Stimulated activated CD8-positive, alpha-beta memory T cell treated with anti-CD3 and anti-CD28 coated beads, Interleukin-2, amount 100 ng/mL, for 1 hour (primary cell): ENCODE data around the gene LHX6.

ENCODE experiments used
- DNase-seq, 2 donors: peaks; one replicate each; pipeline ENCODE4 v3.0.0-alpha.2; 2020; ENCODE audit warnings: low read depth in 2 of 2

LHX6 gene

GRCh38 chr9:122228568-122229484 lies at the start of gene LHX6:
Gene LHX6 (minus strand): TSS chr9:122228957. CDS start chr9:122228740, 217 bp downstream.
- no peak for DNase-seq

GRCh38 chr9:122277285-122277897 lies 48.6 kb upstream of the LHX6 start:
- no peak for DNase-seq

GRCh38 chr9:122276096-122276495 lies 47.3 kb upstream of the LHX6 start:
- no peak for DNase-seq

- no peak for DNase-seq
Measured at GRCh38 chr9:122274055-122274454, 45.3 kb upstream of the LHX6 start.

GRCh38 chr9:122268041-122268814 lies 39.5 kb upstream of the LHX6 start:
- no peak for DNase-seq

- no peak for DNase-seq
Measured at GRCh38 chr9:122265149-122265915, 36.6 kb upstream of the LHX6 start.

GRCh38 chr9:122264360-122265148 lies 35.8 kb upstream of the LHX6 start, which contains the start of the genes MRRF and RBM18:
Gene MRRF (plus strand): TSS chr9:122264882. CDS start chr9:122270892, 6,010 bp downstream.
Gene RBM18 (minus strand): TSS chr9:122264840. CDS start chr9:122261492, 3,348 bp downstream.
- DNase-seq, result peak; percentile 79 to 82

- no peak for DNase-seq
Measured at GRCh38 chr9:122263699-122264349, 35.1 kb upstream of the LHX6 start.

GRCh38 chr9:122262073-122262472 lies 33.3 kb upstream of the LHX6 start:
- DNase-seq, result no peak

- DNase-seq, result no peak
Measured at GRCh38 chr9:122261469-122261881, 32.7 kb upstream of the LHX6 start.

- DNase-seq, result no peak
Measured at GRCh38 chr9:122258886-122259415, 30.2 kb upstream of the LHX6 start.

- no peak for DNase-seq
Measured at GRCh38 chr9:122256206-122256605, 27.4 kb upstream of the LHX6 start.

GRCh38 chr9:122254761-122255160 lies 26.0 kb upstream of the LHX6 start:
- DNase-seq, result no peak

- DNase-seq, result no peak
Measured at GRCh38 chr9:122252796-122253195, 24.0 kb upstream of the LHX6 start.

- no peak for DNase-seq
Measured at GRCh38 chr9:122251351-122251750, 22.6 kb upstream of the LHX6 start.

- no peak for DNase-seq
Measured at GRCh38 chr9:122248448-122248865, 19.7 kb upstream of the LHX6 start.

GRCh38 chr9:122246666-122247065 lies 17.9 kb upstream of the LHX6 start:
- DNase-seq, result no peak

GRCh38 chr9:122244349-122244748 lies 15.6 kb upstream of the LHX6 start:
- DNase-seq, result no peak

GRCh38 chr9:122239722-122240121 lies 11.0 kb upstream of the LHX6 start:
- DNase-seq, result no peak

GRCh38 chr9:122236681-122237080 lies 7.9 kb upstream of the LHX6 start:
- DNase-seq, result no peak
